BLaER1 (cell line): ENCODE measurements around the gene CES2.
"Not testable (repeated sequence)": the region's sequence is repeated elsewhere in the genome, so short reads cannot be mapped to it uniquely, and the experiment has no call there.

Source experiments
- H3K27ac ChIP-seq: shearing (Covaris generic); formaldehyde crosslinking; 2 replicates; pipeline ENCODE4 v1.8.1; 2022
- H3K27me3 ChIP-seq: shearing (Covaris generic); formaldehyde crosslinking; 2 replicates; pipeline ENCODE4 v1.8.1; 2022
- H3K36me3 ChIP-seq: shearing (Covaris generic); formaldehyde crosslinking; 2 replicates; pipeline ENCODE4 v1.8.1; 2022
- H3K4me1 ChIP-seq: shearing (Covaris generic); formaldehyde crosslinking; 2 replicates; pipeline ENCODE4 v1.8.1; 2022
- H3K4me2 ChIP-seq: shearing (Covaris generic); formaldehyde crosslinking; 2 replicates; pipeline ENCODE4 v1.8.1; 2022
- H3K4me3 ChIP-seq: shearing (Covaris generic); formaldehyde crosslinking; 2 replicates; pipeline ENCODE4 v1.8.1; 2022
- H3K9ac ChIP-seq: shearing (Covaris generic); formaldehyde crosslinking; 2 replicates; pipeline ENCODE4 v1.8.1; 2022
- H3K9me3 ChIP-seq: shearing (Covaris generic); formaldehyde crosslinking; 2 replicates; pipeline ENCODE4 v1.8.1; 2022
- H4K20me1 ChIP-seq: shearing (Covaris generic); formaldehyde crosslinking; 2 replicates; pipeline ENCODE4 v1.8.1; 2022
- Cebpa-rat ChIP-seq: shearing (Covaris generic); IDR thresholded peaks from 2 replicates; pipeline ENCODE4 v1.8.1; 2022

Gene CES2

GRCh38 chr16:66975302-66975893, 40.1 kb downstream of the CES2 start:
- Histone ChIP-seq H3K9ac (no peak overlapping the region), H3K27me3 (no peaks in the 10 kb centered on the region), H4K20me1 (no peaks in the 10 kb centered on the region), H3K4me3 (no peak overlapping the region), H3K9me3 (no peaks in the 10 kb centered on the region), H3K4me1 (peaks cover 39% of the 10 kb centered on the region), H3K27ac (no peak overlapping the region), H3K4me2 (no peak overlapping the region), H3K36me3 (no peaks in the 10 kb centered on the region)
- TF ChIP-seq Cebpa-rat: no peak

DNA sequence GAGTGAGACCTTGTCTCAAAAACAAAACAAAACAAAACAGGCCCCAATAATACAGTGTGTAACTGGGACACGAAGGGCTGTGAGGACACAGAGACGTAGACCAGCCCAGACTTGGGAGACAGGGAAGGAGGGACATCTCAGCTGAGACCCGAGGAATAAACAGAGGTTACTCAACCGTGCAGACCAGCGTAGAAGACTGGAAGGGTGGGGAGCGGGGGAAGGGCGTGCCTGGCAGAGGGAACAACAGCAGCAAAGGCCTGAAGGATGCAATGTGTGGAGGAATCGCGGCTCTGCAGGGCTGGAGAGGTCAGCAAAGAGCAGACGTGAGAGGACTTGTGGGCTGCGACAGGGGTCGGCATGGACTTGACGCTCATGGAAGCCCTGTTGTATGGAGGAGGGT, 41.4 kb downstream of the CES2 start:
- Histone ChIP-seq H3K9ac (no peak overlapping the region), H3K36me3 (no peaks in the 10 kb centered on the region), H3K27ac (no peak overlapping the region), H3K4me2 (peak overlapping the region; percentile 60), H4K20me1 (no peaks in the 10 kb centered on the region), H3K4me1 (peaks cover 39% of the 10 kb centered on the region), H3K9me3 (no peaks in the 10 kb centered on the region), H3K27me3 (no peaks in the 10 kb centered on the region), H3K4me3 (no peak overlapping the region)
- TF ChIP-seq Cebpa-rat: no peak

- Histone ChIP-seq H3K27me3 (no peaks in the 10 kb centered on the region), H3K27ac (no peak overlapping the region), H4K20me1 (no peaks in the 10 kb centered on the region), H3K4me2 (peak overlapping the region; percentile 60), H3K4me3 (no peak overlapping the region), H3K4me1 (peaks cover 39% of the 10 kb centered on the region), H3K36me3 (no peaks in the 10 kb centered on the region), H3K9me3 (no peaks in the 10 kb centered on the region), H3K9ac (no peak overlapping the region; the same call in 1 of the 2 replicates)
- TF ChIP-seq Cebpa-rat: no peak
These were observed 42.2 kb downstream of the CES2 start for GRCh38 chr16:66977341-66978113.

DNA sequence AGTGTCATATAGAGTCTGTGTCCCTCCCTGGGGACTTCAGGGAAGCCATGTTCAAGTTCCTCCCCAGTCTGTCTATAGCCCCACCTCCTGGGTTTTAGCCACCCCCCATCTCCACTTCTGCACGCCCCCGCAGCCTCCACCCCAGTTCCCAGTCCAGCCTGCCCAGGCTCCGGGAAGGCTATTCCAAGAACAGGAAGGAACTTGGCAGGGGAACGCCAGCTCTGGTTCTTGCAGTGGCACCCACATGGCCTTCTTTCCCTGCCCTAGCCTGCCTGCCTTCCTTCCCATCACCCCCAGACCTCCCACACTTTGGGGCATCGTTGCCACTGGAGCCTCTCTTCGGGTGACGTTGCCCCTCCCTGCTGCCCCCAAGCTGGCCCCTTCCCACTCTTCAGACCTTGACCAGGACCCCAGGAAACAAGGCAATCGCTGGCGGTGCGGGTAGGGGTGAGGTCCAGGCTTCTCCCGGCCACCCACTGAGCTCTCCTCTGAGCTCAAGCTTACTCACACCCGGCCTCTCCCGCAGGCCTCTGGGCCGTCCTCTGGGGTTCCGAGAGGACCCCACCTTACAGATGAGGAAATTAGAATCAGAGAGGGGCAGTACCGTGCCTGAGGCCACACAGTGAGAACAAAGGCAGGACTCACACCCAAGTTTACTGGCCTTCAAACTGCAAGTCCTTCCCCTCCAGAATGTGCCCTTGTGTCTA, 43.8 kb downstream of the CES2 start:
- Histone ChIP-seq H3K4me3 (no peak overlapping the region), H3K9ac (no peak overlapping the region), H3K27me3 (no peaks in the 10 kb centered on the region), H3K36me3 (no peaks in the 10 kb centered on the region), H3K27ac (no peak overlapping the region), H3K4me1 (peaks cover 39% of the 10 kb centered on the region), H4K20me1 (no peaks in the 10 kb centered on the region), H3K4me2 (peak overlapping the region; percentile 42), H3K9me3 (no peaks in the 10 kb centered on the region)
- no peak for TF ChIP-seq Cebpa-rat

- no peak overlapping the region for H3K4me2 ChIP-seq
- no peaks in the 10 kb centered on the region for H4K20me1 ChIP-seq
These were observed 47.7 kb downstream of the CES2 start for GRCh38 chr16:66983033-66983432.

DNA sequence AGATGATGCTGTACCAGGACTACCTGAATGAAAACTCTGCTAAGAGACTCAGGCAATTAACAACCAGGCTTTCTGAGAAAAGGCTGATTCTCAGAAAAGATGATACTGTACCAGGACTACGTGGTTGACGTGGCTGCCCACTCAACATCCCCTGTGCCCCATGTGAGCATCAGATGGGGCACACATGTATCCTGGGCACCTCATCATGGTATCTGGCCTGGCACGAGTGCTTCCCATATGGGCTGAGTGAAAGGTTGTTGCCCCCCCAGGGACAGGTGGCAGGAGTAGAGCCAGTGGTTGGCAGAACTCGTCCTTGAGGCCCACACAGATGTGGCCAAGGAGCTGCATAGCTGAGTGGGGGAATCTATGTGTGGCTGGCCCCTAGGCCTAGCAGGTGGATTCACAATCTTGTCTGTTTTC, 49.6 kb downstream of the CES2 start:
- no peak for TF ChIP-seq Cebpa-rat
- no peaks in the 10 kb centered on the region for H3K27me3 ChIP-seq
- H3K36me3 ChIP-seq: no peaks in the 10 kb centered on the region
- H3K4me2 ChIP-seq: no peak overlapping the region
- H3K4me3 ChIP-seq: no peak overlapping the region
- no peaks in the 10 kb centered on the region for H3K9me3 ChIP-seq
- no peaks in the 10 kb centered on the region for H4K20me1 ChIP-seq
- peaks cover 13% of the 10 kb centered on the region for H3K4me1 ChIP-seq
- no peak overlapping the region for H3K9ac ChIP-seq
- no peak overlapping the region for H3K27ac ChIP-seq

More at GRCh38 chr16:66983033-66983432, 47.7 kb downstream of the CES2 start:
- no peaks in the 10 kb centered on the region for H3K36me3 ChIP-seq
- no peak for TF ChIP-seq Cebpa-rat
- H3K9ac ChIP-seq: no peak overlapping the region
- no peak overlapping the region for H3K27ac ChIP-seq
- no peaks in the 10 kb centered on the region for H3K27me3 ChIP-seq
- no peaks in the 10 kb centered on the region for H3K9me3 ChIP-seq
- peaks cover 16% of the 10 kb centered on the region for H3K4me1 ChIP-seq
- no peak overlapping the region for H3K4me3 ChIP-seq

DNA sequence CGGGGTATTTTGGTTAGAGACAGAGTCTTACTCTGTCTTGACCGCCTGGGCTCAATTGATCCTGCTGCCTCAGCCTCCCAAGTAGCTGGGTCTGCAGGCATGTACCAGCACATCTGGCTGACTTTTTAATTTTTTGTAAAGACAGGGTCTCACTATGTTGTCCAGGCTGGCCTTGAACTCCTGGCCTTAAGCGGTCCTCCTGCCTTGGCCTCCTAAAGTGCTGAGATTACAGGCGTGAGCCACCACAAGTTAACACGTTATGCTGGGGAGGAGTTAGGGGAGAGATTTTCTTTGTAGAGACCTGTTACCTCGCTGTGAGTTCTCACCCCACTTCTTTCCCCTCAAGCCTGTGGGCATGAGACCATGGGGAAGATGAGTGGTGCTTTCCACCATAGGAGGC, 51.2 kb downstream of the CES2 start:
- no peak overlapping the region for H3K9ac ChIP-seq
- H4K20me1 ChIP-seq: no peaks in the 10 kb centered on the region
- no peaks in the 10 kb centered on the region for H3K36me3 ChIP-seq
- H3K4me2 ChIP-seq: no peak overlapping the region
- peaks cover 13% of the 10 kb centered on the region for H3K4me1 ChIP-seq
- no peaks in the 10 kb centered on the region for H3K9me3 ChIP-seq
- no peaks in the 10 kb centered on the region for H3K27me3 ChIP-seq
- H3K27ac ChIP-seq: no peak overlapping the region
- no peak overlapping the region for H3K4me3 ChIP-seq
- no peak for TF ChIP-seq Cebpa-rat

- no peak for TF ChIP-seq Cebpa-rat
- Histone ChIP-seq H3K4me2 (peak within 1 kb of the TSS; percentile 57), H4K20me1 (no peaks in the 10 kb centered on the region), H3K4me3 (no peak within 1 kb of the TSS), H3K36me3 (no peaks in the 10 kb centered on the region), H3K9ac (no peak within 1 kb of the TSS), H3K4me1 (peaks cover 13% of the 10 kb centered on the region), H3K27me3 (no peaks in the 10 kb centered on the region), H3K9me3 (no peaks in the 10 kb centered on the region), H3K27ac (0 out of 2 replicates have a peak within 1 kb of the TSS, but pooled peaks have one; percentile 19)
These were observed 53.0 kb downstream of the CES2 start, which contains the start of gene CES4A for GRCh38 chr16:66988197-66988788. TSS of gene CES4A (plus strand) at chr16:66988589. CDS start at chr16:66988773, 184 bp downstream.

- Histone ChIP-seq H3K9me3 (no peaks in the 10 kb centered on the region), H3K27ac (no peak overlapping the region), H3K4me3 (no peak overlapping the region), H3K4me1 (peaks cover 18% of the 10 kb centered on the region), H3K4me2 (no peak overlapping the region), H4K20me1 (no peaks in the 10 kb centered on the region), H3K27me3 (no peaks in the 10 kb centered on the region), H3K9ac (no peak overlapping the region), H3K36me3 (no peaks in the 10 kb centered on the region)
- no peak for TF ChIP-seq Cebpa-rat
These were observed 56.3 kb downstream of the CES2 start for GRCh38 chr16:66991545-66992077.

DNA sequence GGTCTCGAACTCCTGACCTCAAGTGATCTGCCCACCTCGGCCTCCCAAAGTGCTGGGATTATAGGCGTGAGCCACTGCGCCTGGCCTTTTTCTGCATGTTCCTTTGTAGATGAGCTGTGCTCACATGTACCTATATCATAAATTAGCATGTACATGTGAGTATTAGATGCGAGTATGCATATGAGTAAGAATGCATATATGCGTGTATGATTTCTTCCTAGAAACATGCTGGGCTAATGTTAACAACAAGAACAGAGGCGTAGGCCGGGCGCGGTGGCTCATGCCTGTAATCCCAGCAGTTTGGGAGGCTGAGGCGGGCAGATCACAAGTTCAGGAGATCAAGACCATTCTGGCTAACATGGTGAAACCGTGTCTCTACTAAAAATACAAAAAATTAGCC, 58.2 kb downstream of the CES2 start:
- H3K4me2 ChIP-seq, H4K20me1 ChIP-seq, H3K27ac ChIP-seq, H3K9ac ChIP-seq, H3K27me3 ChIP-seq, H3K9me3 ChIP-seq, H3K4me3 ChIP-seq, H3K36me3 ChIP-seq: not testable (repeated sequence)
- H3K4me1 ChIP-seq: peaks cover 21% of the 10 kb centered on the region
